ENCODE data around the gene ALDH1B1.
"Not testable (repeated sequence)": the region's sequence is repeated elsewhere in the genome, so short reads cannot be mapped to it uniquely, and the experiment has no call there.

The ALDH1B1 gene

DNA sequence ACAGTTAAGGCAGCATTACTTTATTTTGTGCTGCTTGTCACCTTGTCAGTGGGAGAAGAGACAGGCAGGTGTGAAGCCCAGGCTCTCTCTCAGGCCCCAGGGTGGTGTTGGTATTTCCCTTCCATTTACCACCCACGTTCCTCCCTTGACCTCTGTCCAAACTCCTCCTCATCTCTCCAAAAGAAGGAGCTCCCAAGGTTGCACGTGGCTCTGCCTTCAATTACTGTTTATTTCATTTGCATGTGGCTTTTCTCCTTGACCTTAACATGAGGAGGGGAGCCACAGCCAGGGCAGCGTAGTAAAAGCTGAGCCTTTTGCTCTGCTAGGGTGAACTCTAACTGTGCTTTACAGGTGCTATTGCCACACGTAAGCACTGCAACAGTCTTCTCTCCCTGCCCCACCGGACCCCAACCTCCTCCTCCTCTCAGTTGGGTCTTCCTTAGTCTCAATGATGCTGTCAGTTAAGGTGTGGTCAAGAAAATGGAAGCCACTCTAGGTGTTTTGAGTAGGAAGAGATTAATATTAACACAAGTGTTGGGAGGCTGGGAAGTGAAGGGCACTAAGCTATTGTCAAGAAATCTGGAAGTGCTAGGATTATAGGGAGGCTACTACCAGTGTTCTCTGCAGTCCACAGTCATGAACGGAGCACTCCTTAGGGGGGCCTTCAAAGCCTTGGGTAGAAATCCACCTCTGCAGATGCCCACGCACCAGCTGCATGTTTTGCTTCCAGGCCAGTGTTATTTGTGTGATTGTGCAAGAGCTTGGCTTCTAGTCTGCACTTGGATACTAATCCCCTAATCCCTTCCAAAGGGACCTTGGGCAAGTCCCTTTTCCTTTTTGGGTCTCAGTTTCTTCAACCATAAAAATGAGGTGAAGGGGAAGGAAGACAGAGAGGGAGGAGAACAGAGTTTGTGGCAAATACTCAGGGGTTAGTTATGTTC is 3.9 kb upstream of the ALDH1B1 start:
- DNase-seq: no peak

DNA sequence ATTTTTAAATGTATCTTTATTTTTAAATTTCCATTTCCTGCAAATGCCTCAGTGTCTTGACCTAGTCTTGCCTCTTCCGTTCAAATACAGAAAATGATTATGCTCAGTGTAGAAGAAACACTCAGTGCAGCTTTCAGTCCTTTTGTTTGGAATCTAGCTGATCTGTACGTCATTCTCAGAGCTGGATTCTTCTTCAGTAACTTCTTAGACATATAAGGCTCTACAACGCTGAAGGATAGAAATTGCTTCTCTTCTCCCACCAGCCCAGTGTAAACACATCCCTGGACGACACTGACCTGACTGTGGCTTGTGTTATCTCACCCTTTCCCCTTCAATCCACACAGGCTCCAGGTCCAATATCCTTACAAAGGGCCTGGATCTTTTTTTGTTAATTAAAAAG is 3.2 kb upstream of the ALDH1B1 start:
- DNase-seq: no peak

DNA sequence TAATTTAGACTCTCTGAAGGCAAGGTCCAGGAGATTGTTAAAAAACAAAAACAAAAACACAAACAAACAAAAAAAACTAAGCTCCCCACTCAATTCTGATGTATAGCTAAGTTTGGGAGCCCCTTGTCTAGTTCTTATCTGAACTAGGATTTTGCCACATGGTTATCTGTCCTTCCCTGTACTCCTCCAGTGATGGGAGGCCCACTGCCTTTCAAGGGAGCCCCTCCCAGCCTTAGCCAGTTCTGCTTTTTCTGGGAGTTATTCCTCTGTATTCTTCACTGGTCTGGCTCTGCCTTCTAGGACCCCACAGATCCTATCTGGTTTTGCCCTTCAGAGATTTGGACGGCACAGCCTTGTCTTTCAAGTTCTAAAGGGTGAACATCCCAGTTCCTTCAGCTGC is 2.1 kb upstream of the ALDH1B1 start:
- DNase-seq: no peak

DNA sequence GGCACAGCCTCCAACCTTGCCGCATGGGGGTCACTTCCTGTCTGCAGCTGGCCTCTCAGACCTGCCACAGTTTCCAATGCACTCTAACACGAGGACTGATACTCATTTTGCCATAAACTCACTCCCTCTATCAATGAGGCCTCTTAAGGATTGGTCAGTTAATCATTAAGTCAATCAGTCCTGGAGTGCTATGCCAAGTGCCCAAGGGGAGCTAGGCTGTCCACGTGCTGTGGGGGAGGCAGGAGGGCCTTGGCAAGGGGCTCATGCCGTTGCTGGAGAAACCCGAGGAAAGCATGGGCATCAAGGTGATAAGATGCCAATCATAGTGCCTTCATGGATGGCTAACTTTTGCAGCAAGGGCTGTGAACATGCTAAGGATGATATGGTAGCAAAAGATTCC is 1.7 kb upstream of the ALDH1B1 start:
- DNase-seq: no peak

DNA sequence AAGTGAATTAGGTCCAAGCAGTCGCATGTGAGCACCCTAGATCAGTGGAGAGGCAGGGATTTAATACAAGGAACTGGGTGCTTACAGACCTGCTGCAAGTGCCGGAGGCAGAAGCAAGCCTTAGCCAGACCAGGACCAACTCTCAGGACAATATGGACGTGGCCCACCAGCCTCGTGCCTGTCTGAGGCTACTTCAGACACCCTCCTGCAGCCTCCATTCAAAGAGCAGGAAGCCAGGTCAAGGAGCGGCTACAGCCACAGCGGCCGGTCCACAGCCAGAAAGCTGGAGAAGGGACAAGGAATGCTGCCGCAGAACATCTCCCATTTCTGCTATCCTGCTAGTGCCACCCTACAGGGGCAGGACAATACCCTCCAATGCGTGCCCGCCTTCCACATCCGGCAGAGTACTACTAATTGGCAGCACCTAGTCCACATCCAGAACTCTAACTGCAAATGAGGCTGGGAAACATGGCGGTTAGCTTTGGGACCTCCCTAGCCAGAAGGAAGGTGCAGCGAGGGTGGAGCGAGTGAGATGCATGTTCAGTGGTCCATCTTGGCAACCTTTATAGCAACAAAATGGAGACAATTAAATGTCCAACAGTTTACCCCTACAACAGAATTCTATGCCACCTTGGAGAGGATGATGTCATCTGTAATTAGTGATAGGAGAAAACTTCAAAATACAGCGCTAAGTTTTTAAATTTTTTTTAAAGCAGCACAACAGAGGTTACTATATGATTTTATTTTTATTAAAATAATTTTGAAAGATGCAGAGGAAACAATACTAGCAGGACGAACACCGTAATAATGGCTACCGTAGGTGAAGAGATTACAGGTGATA is 1.0 kb upstream of the ALDH1B1 start:
- no peak for DNase-seq

DNA sequence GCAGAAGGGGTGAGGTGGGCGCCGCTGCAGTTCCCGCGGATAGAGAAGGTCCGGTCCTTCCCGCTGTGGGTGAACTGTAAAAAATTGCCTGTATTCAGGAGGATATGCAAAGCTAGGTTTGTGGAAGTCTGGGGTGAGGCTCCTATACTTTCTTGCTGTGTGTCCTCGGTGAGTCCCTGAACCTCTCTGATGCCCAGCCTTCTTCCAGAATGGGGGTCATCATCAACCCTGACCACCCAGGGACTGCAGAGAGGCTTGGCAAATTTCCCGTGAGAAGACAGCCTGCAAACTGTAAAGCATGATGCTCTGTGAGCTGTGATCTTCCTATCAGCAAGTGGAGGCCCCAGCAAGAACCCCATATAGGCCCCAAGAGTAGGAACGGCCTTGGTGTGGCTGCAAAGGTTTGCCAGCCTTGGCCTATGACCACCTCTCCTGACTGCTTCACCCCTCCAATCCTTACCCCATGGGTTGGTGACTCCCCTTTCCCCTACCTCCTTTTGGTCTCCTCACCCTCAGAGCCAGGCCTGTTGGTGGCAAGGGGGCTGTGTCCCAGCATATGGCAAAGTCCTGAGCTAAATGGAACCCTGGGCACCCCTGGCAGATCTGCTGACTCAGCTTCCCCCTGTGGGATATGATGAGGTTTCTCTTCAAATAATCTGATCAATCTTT is 760 bp downstream of the ALDH1B1 start:
- DNase-seq: no peak

DNA sequence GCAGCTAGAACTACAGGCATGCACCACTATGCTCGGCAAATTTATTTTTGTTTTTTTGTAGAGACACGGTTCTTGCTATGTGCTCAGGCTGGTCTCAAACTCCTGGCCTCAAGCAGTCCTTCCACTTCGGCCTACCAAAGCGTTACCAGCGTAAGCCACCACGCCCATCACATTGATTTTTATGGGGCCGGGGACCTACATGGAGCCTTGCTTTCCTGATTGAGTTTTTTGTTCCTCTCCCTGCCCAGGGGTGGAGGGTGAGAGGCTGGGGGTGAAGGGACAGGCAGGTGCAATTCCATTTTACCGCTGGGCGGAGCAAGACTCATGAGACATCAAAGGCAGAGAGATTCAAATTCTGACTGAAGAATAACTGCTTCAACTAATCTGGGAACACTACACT is 1.9 kb downstream of the ALDH1B1 start:
- no peak for DNase-seq

DNA sequence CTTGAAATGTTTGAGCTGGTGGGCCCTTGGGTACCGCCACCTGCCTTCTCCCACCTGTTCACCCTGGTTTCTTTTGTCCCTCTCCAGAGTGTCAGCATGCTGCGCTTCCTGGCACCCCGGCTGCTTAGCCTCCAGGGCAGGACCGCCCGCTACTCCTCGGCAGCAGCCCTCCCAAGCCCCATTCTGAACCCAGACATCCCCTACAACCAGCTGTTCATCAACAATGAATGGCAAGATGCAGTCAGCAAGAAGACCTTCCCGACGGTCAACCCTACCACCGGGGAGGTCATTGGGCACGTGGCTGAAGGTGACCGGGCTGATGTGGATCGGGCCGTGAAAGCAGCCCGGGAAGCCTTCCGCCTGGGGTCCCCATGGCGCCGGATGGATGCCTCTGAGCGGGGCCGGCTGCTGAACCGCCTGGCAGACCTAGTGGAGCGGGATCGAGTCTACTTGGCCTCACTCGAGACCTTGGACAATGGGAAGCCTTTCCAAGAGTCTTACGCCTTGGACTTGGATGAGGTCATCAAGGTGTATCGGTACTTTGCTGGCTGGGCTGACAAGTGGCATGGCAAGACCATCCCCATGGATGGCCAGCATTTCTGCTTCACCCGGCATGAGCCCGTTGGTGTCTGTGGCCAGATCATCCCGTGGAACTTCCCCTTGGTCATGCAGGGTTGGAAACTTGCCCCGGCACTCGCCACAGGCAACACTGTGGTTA is 3.3 kb downstream of the ALDH1B1 start:
- DNase-seq: no peak

DNA sequence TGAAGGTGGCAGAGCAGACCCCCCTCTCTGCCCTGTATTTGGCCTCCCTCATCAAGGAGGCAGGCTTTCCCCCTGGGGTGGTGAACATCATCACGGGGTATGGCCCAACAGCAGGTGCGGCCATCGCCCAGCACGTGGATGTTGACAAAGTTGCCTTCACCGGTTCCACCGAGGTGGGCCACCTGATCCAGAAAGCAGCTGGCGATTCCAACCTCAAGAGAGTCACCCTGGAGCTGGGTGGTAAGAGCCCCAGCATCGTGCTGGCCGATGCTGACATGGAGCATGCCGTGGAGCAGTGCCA is 3.8 kb downstream of the ALDH1B1 start:
- DNase-seq: no peak

DNA sequence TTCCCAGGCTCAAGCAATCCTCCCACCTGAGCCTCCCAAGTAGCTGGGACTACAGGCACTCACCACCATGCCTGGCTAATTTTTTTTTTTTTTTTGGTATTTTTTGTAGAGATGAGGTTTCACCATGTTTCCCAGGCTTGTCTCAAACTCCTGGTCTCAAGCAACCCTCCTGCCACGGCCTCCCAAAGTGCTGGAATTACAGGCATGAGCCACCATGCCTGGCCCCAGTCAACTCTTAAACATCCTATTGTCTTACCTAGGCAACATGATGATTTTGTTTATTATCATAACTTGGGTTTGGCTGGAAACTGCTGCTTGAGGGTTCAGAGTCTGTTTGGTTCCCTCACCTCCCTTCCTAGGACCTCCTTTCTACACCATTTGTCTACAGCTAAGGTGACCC is 6.7 kb downstream of the ALDH1B1 start:
- DNase-seq: not testable (repeated sequence)

DNA sequence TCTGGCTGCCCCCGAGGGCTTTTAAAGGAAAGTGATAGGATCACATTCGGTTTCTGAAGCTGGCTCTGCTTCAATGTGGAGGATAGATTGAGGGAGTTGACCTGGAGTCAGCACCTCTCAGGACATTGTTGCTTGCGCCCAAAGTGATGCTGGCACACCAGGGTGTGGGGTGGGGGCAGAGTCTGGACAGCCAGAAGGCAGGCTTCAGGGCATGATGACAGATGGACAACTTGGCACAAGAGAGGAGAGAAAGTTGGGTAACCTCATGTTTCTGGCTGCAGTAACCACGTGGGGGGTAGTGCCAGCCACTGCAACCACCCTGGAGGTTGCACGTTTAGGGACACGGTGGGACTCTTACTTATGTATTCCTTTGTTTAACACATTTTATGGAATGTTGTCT is 9.5 kb downstream of the ALDH1B1 start:
- no peak for DNase-seq

DNA sequence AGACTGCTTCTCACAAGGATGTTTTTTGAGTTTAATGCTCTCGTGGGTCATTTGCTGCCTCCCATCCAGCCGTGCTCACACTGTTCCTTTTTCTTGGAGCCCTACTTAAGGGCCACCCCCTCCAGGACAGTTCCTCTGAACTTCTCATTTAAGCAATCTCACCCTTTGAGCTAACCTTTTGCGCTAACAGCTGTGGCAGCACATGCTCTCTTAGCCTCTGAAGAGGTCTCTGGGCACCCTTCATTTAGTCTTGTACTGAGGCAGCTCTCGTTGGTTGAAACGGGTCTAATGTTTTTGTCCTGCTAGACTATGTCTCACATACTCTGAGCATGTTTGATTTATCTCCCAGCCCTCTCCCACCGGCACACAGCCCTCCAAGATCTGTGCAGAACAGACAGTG is 11.8 kb downstream of the ALDH1B1 start:
- no peak for DNase-seq

DNA sequence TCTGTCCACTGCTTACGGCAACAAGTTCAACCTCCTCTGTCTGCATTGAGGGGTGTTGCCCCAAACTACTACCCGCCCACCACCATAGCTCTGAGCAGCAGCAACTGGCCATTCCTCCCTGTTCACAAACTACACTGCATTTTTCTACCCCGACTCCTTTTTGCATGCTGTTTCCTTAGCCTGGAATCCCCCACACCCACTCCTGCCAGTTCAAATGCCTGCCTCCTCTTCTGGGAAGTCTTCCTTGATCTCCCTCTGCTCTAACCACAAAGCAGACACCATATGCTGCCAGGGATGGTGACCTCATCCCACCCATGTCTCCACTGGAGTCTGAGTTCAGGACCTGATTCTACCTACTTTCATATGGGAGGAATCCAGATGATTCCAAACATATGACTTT is 13.3 kb downstream of the ALDH1B1 start:
- no peak for DNase-seq

DNA sequence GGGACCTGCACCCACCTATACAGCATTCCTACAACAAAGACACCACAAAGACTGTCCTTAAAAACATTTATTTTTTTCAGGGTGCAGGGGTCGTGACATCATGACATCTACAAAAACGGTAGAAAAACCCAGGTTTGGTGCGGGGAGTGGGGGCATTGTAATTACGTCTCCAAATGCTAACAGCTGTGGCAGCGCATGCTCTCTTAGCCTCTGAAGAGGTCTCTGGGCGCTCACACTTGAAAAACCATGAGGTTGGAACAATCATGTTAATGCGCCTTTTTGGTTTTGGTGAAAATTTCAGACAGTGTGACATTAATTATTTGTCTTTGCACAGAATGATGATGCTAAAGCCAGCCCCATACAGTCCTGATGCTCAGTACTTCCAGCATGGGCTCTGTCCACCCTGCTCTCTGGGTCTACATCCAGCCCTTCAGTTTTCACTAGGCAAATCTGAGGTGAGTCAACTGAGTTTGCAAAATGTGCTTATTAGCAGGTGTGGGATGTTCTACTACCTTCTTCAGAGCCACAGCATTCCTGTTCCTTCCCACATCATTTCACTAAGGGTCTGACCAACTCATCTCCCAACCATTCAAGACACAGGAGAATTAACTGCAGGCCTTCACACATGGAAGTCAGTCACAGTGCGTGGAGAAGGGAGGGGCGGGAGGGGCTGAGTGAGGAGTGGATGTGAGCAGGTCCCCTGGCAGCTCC is 14.1 kb downstream of the ALDH1B1 start:
- no peak for DNase-seq

DNA sequence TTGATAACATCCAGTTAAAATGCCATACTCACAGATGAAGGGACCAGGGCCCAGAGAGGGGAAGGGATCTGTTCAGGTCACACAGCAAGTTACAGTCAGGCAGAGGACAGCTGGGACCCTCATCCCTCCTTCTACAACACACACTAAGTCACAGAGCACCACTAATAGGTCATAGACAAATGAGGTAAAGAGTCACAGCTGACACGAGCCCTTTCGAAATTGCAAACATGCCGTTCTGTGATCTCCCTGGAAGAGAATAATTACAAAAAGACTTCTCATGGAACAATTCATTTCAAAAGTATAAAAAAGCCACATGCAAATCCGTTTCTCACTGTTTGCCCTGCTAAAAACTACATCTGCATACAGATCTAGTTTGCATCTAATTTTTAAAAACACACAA is 16.2 kb downstream of the ALDH1B1 start:
- DNase-seq: no peak

DNA sequence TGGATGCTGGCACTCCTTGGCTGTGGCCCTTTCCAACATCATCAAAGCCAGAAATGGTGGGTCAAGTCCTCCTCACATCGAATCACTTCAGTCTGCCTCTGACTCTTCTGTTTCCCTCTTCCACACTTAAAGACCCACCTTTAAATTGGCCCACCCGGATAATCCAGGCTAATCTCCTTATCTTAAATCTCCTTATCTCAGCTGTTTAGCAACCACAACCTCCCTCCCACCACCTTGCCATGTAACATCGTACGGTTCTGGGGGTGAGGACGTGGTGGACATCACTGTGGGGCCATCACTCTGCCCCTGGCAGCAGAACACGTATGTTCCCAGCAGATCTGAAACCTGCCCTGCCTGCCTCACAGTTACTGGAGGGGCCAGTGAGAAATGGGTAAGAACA is 20.2 kb downstream of the ALDH1B1 start:
- DNase-seq: no peak

DNA sequence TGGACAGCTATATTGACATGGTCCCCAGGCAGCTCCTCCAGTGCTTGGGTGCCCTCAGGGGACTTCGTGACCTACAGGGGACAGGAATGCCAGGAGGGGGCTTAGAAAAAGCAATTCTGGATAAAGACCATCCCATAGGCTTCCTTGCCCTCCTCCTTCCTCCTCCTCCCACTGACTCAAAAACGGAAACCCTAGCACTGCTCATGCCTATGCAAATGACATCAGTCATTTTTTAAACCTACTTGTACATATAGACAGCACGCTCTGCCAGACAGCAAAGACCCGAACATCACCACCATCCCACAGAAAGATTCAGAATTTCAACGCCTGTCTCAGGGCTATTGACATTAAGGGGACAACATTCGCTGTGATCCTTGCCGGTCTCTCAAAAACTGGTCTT is 20.8 kb downstream of the ALDH1B1 start:
- DNase-seq: no peak

DNA sequence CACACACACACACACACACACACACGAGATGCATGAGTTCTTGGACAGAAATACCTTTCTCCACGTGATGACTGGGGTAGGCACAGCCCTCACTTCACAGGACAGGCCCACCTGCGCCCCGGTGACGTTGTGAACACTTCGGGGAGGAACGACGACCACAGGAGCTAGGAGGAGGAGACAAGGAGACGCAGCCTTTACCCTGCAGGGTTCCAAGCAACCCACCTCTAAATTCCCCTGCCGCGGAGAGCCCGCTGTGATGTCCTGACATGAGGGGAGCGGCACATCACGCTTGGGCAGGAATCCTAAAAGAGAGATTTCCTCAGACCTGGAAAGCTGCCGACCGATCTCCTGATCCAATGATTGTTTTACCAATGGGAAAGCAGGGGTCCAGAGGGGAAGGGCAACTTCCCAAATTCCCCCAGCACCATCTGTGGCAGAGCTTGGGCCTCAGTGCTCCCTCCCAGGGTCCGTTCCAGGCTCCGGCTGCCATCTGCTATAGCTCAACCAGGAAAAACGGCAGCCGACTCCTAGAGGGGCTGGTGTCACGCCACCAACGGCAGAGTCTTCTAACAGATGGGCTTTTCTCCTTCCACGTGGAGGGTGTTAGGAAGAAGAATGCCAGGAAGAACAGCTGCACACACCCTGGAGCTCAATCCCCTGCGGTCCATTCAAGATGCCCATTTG is 21.7 kb downstream of the ALDH1B1 start:
- DNase-seq: no peak

DNA sequence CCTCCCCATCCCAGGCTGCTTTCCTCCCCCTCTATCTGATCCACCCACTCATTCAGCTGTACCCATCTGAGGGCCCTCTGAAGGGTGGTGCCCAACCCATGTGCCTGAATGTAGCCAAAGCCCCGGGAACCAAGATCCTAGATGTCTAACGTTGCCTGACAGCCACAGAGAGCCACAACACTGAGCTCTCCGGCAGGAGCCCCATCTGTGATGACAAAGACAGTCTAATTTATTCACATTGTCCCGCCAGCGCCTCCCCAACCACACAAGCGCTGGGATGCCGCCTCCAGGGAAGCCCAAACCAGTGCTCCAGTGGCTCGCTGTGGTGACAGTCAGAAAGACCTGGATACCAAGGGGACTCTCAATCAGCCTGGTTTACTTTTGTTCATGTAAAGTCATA is 23.4 kb downstream of the ALDH1B1 start:
- no peak for DNase-seq

DNA sequence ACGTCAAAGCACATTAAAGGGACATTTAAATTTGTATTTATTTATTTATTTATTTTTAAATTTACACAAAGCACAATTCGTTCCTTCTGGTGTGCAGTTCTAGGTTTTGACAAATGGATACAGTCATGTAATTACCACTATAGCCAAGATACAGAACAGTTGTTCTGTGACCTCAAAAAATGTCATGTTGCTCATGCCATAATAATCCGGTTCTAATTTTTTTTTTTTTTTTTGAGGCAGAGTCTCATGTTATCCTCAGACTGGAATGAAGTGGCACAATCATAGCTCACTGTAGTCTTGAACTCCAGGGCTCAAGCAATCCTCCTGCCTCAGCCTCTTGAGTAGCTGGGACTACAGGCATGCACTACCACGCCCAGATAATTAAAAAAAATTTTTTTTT is 24.0 kb downstream of the ALDH1B1 start:
- DNase-seq: no peak

All from effector CD4-positive, alpha-beta T cell (primary cell).